Gastrocnemius medialis (tissue), 4 donors: Measurements from ENCODE around the gene PPP1R15B.

Source experiments
- POLR2A ChIP-seq, 2 donors: fragments of 450-650 bp; IDR thresholded peaks; one replicate each; pipeline ENCODE4 v1.6.1; 2017; ENCODE audit warnings: antibody characterized with exemption in 2 of 2, mild to moderate bottlenecking in 2 of 2, moderate library complexity in 2 of 2
- TF ChIP-seq, protein P1 (sequence below), 5 experiments: fragments of 450-650 bp in 3 of 5; fragments of 200-600 bp in 2 of 5; sonication (generic) in 2 of 5; IDR thresholded peaks in 4 of 5; conservative IDR thresholded peaks in 1 of 5; 1 replicate in 4 of 5; 2 replicates in 1 of 5; pipeline ENCODE4 v1.5.1; 2016 to 2019; ENCODE audit warnings: antibody characterized with exemption in 5 of 5, mild to moderate bottlenecking in 3 of 5, moderate library complexity in 3 of 5

DNA sequence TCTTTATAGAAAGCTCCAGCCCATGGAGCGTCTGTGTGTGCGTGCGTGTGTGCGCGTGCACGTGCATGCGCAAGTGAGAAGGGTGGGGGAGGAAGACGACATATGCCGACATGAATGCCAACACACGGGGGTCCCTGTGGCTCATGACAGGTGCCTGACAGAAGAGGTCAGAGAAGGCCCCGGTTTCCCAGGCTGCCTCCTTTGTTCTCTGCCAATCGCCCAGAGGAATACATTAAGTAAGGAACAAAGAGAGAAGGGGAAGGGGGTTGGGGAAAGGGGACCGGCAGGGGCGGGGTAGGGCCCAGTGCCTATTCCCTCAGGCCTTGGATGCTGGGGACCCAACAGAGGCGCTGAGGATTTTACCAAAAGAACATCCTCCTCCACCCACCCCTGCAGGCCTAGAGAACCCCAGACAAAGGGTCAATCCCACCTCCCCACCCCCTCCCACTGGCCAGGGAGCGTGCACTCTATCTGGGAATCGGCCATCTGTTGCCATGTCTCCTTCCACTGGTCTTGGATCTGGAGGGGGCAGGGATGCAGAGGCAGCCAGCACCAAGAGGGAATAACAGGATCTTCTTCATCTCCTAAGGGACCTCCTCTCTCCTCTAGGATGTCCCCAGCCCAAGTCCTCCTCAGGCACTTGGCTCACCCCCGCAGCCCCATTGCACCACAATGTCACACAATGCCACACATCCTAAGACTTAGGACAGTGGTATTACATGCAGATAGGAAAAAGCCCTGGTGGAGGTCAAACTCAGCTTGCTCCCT, 43.6 kb upstream of the PPP1R15B start:
- no peak for TF ChIP-seq POLR2A (IDR thresholded peaks at IDR 0.05)
- TF ChIP-seq, protein P1, sequence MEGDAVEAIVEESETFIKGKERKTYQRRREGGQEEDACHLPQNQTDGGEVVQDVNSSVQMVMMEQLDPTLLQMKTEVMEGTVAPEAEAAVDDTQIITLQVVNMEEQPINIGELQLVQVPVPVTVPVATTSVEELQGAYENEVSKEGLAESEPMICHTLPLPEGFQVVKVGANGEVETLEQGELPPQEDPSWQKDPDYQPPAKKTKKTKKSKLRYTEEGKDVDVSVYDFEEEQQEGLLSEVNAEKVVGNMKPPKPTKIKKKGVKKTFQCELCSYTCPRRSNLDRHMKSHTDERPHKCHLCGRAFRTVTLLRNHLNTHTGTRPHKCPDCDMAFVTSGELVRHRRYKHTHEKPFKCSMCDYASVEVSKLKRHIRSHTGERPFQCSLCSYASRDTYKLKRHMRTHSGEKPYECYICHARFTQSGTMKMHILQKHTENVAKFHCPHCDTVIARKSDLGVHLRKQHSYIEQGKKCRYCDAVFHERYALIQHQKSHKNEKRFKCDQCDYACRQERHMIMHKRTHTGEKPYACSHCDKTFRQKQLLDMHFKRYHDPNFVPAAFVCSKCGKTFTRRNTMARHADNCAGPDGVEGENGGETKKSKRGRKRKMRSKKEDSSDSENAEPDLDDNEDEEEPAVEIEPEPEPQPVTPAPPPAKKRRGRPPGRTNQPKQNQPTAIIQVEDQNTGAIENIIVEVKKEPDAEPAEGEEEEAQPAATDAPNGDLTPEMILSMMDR (IDR thresholded peaks at IDR 0.05 in 4 of 5, conservative IDR thresholded peaks at IDR 0.05 in 1 of 5), result no peak
